CD14-positive monocyte (primary cell): ENCODE results near the gene GTF2H4. TPM values are rescaled to one million over a fixed set of nuclear protein-coding genes. Genes with fewer than 3 reads are reported as not detected.
"Not testable (repeated sequence)": the region's sequence is repeated elsewhere in the genome, so short reads cannot be mapped to it uniquely, and the experiment has no call there.

Experiments
- DNase-seq, 3 donors: peaks; one replicate each; pipeline ENCODE4 v3.0.0-alpha.2; 2011 to 2022
- H2AFZ ChIP-seq: 2 replicates; pipeline ENCODE4 v1.6.0; 2012; ENCODE audit warnings: mild to moderate bottlenecking, low read depth, low read length, inconsistent platforms; ENCODE audit not compliant: insufficient read depth, poor library complexity, severe bottlenecking
- H3K27ac ChIP-seq, 2 donors: 1 replicate in 1 of 2; 2 replicates in 1 of 2; pipeline ENCODE4 v1.5.1; 2012 to 2013; ENCODE audit warnings: low read length in 2 of 2, control low read depth in 1 of 2, inconsistent platforms in 1 of 2, low read depth in 1 of 2, mild to moderate bottlenecking in 1 of 2
- H3K27me3 ChIP-seq, 2 donors: one replicate each; pipeline versions ENCODE4 v1.6.0 to v1.6.1; 2011 to 2013; ENCODE audit warnings: low read length in 2 of 2; ENCODE audit not compliant: control insufficient read depth in 2 of 2, insufficient read depth in 2 of 2
- H3K36me3 ChIP-seq, 2 donors: replicated peaks in 1 of 2; 1 replicate in 1 of 2; 2 replicates in 1 of 2; pipeline versions ENCODE4 v1.5.1 to v1.6.1; 2012 to 2013; ENCODE audit warnings: low read length in 2 of 2, control low read depth in 1 of 2, inconsistent platforms in 1 of 2, mild to moderate bottlenecking in 1 of 2; ENCODE audit not compliant: insufficient read depth in 2 of 2, control insufficient read depth in 1 of 2
- H3K4me1 ChIP-seq, 2 donors: 1 replicate in 1 of 2; 2 replicates in 1 of 2; pipeline versions ENCODE4 v1.5.1 to v1.6.1; 2012 to 2013; ENCODE audit warnings: low read length in 2 of 2, control low read depth in 1 of 2, inconsistent platforms in 1 of 2, mild to moderate bottlenecking in 1 of 2, moderate library complexity in 1 of 2; ENCODE audit not compliant: insufficient read depth in 2 of 2, control insufficient read depth in 1 of 2
- H3K4me2 ChIP-seq: replicated peaks from 2 replicates; pipeline ENCODE3; 2012; ENCODE audit warnings: low read length, moderate library complexity, mild to moderate bottlenecking; ENCODE audit not compliant: poor library complexity, severe bottlenecking; ENCODE audit errors: extremely low read depth
- H3K4me3 ChIP-seq, 3 experiments: fragments of 200-600 bp in 1 of 3; sonication (generic) in 1 of 3; replicated peaks in 1 of 3; 1 replicate in 2 of 3; 2 replicates in 1 of 3; pipeline ENCODE4 v1.5.1; 2011 to 2013; ENCODE audit warnings: low read length in 3 of 3, mild to moderate bottlenecking in 3 of 3, control low read depth in 2 of 3, low read depth in 2 of 3, inconsistent platforms in 1 of 3, moderate library complexity in 1 of 3
- H3K79me2 ChIP-seq: 2 replicates; pipeline ENCODE4 v1.6.0; 2012; ENCODE audit warnings: mild to moderate bottlenecking, control low read depth, inconsistent platforms, low read length, moderate library complexity; ENCODE audit not compliant: insufficient read depth
- H3K9ac ChIP-seq: 2 replicates; pipeline ENCODE4 v1.6.0; 2017; ENCODE audit warnings: low read length, mild to moderate bottlenecking; ENCODE audit not compliant: insufficient read depth, poor library complexity, severe bottlenecking
- H3K9me3 ChIP-seq, 2 donors: replicated peaks in 1 of 2; 1 replicate in 1 of 2; 2 replicates in 1 of 2; pipeline versions ENCODE4 v1.5.1 to v1.6.1; 2012 to 2013; ENCODE audit warnings: low read length in 2 of 2, control low read depth in 1 of 2; ENCODE audit not compliant: control insufficient read depth in 1 of 2, insufficient read depth in 1 of 2
- H4K20me1 ChIP-seq: 2 replicates; pipeline ENCODE4 v1.6.0; 2012; ENCODE audit warnings: mild to moderate bottlenecking, low read length, control low read depth, moderate library complexity; ENCODE audit not compliant: insufficient read depth
- H3K27ac Mint-ChIP-seq, 7 donors: one replicate each; pipeline ENCODE4 v1.8.0; 2020; ENCODE audit warnings: mild to moderate bottlenecking in 7 of 7, mixed read lengths in 7 of 7, moderate library complexity in 6 of 7, inconsistent platforms in 2 of 7
- H3K27me3 Mint-ChIP-seq, 3 donors: one replicate each; pipeline ENCODE4 v1.8.0; 2021 to 2022; ENCODE audit warnings: low read depth in 3 of 3, mild to moderate bottlenecking in 3 of 3, mixed read lengths in 3 of 3, moderate library complexity in 3 of 3, inconsistent platforms in 1 of 3
- H3K36me3 Mint-ChIP-seq, 2 donors: one replicate each; pipeline ENCODE4 v1.8.0; 2020; ENCODE audit warnings: mixed read lengths in 2 of 2, inconsistent platforms in 1 of 2, mild to moderate bottlenecking in 1 of 2
- H3K4me1 Mint-ChIP-seq: one replicate; pipeline ENCODE4 v1.8.0; 2020; ENCODE audit warnings: mild to moderate bottlenecking, mixed read lengths
- H3K4me3 Mint-ChIP-seq, 2 donors: one replicate each; pipeline ENCODE4 v1.8.0; 2020; ENCODE audit warnings: mild to moderate bottlenecking in 2 of 2, mixed read lengths in 2 of 2, moderate library complexity in 1 of 2
- H3K9me3 Mint-ChIP-seq, 7 donors: one replicate each; pipeline ENCODE4 v1.8.0; 2020 to 2022; ENCODE audit warnings: mixed read lengths in 7 of 7, mild to moderate bottlenecking in 6 of 7, moderate library complexity in 6 of 7, inconsistent platforms in 2 of 7
- CTCF ChIP-seq: fragments of 200-600 bp; IDR thresholded peaks from one replicate; pipeline ENCODE4 v1.8.0; 2022; ENCODE audit warnings: antibody characterized with exemption, mild to moderate bottlenecking
- WGBS: methylation state at CpG from one replicate; pipeline ENCODE4 v1.1.5; 2013; ENCODE audit warnings: missing lambda C conversion rate; ENCODE audit not compliant: insufficient coverage; 5-methylcytosine and 5-hydroxymethylcytosine counted together
- intact Hi-C, 2 donors: fragments of 100-400 bp; cut with micrococcal nuclease; formaldehyde crosslinking; loops; one replicate each; pipeline versions ENCODE4 v1.15.0 to v1.15.1; 2023
- polyA plus RNA-seq, 3 donors: library from polyadenylated mRNA; depleted of rRNA in 1 of 3; unstranded in 2 of 3; stranded (reverse) in 1 of 3; fragments of 300-500 nt in 2 of 3; fragments of >200 nt in 1 of 3; fragmentation: Illumina TruSeq in 2 of 3; gene quantifications; 1 replicate in 2 of 3; 2 replicates in 1 of 3; pipeline ENCODE4 v1.2.3, GENCODE V29; 2012 to 2021

Gene GTF2H4
- polyA plus RNA-seq, 3 donors = 3.6 to 14.5 (median 6.0) TPM

GRCh38 chr6:30926644-30927043 is 18.6 kb downstream of the GTF2H4 start:
- no peak overlapping the region for H3K27ac ChIP-seq
- Mint-ChIP-seq H3K27me3 (peaks cover 0 to 5% (median 2%) of the 10 kb centered on the region in 3 donors), H3K9me3 (peaks cover 4 to 10% (median 7%) of the 10 kb centered on the region in 7 donors), H3K4me1 (no peaks in the 10 kb centered on the region), H3K4me3 (no peak overlapping the region), H3K36me3 (peaks cover 41 to 50% of the 10 kb centered on the region in 2 donors), H3K27ac (no peak overlapping the region)
- 100% methylated on average over 2 of the region's 4 CpGs for WGBS
- no peak overlapping the region for H3K4me2 ChIP-seq
- no peaks in the 10 kb centered on the region for H3K27me3 ChIP-seq
- no peak overlapping the region for H3K9ac ChIP-seq
- no peak overlapping the region for H2AFZ ChIP-seq
- TF ChIP-seq CTCF = no peak
- peaks cover 0 to 4% of the 10 kb centered on the region in 2 donors for H3K9me3 ChIP-seq
- no peaks in the 10 kb centered on the region for H3K4me1 ChIP-seq
- no peak for DNase-seq
- H3K79me2 ChIP-seq = no peaks in the 10 kb centered on the region
- H4K20me1 ChIP-seq = no peaks in the 10 kb centered on the region
- intact Hi-C loops = no loop called here
- no peak overlapping the region for H3K4me3 ChIP-seq
- peaks cover 41 to 52% of the 10 kb centered on the region in 2 donors for H3K36me3 ChIP-seq

- peaks cover 38 to 48% of the 10 kb centered on the region in 2 donors for H3K36me3 ChIP-seq
- H3K27me3 ChIP-seq, H3K27me3 Mint-ChIP-seq, H3K4me3 ChIP-seq, DNase-seq, H2AFZ ChIP-seq, H3K4me3 Mint-ChIP-seq, intact Hi-C loops, H3K9ac ChIP-seq, H3K4me1 Mint-ChIP-seq, H3K27ac ChIP-seq, H3K4me2 ChIP-seq, H3K4me1 ChIP-seq, H3K27ac Mint-ChIP-seq, H3K79me2 ChIP-seq, H3K9me3 ChIP-seq, H4K20me1 ChIP-seq: not testable (repeated sequence)
- H3K36me3 Mint-ChIP-seq = peaks cover 37 to 46% of the 10 kb centered on the region in 2 donors
- 94% methylated on average over 2 of the region's 3 CpGs for WGBS
- H3K9me3 Mint-ChIP-seq = peaks cover 4 to 10% (median 7%) of the 10 kb centered on the region in 7 donors
Measured at GRCh38 chr6:30927080-30927479, 19.1 kb downstream of the GTF2H4 start.
